OCI-M2 (cell line): ENCODE results near the gene CD1E.
"Not testable (repeated sequence)": the region's sequence is repeated elsewhere in the genome, so short reads cannot be mapped to it uniquely, and the experiment has no call there.

Experiments
- DNase-seq: peaks from one replicate; lab custom pipeline; 2025; ENCODE audit not compliant: unreplicated experiment; lab: John Stamatoyannopoulos, UW

The CD1E gene

DNA sequence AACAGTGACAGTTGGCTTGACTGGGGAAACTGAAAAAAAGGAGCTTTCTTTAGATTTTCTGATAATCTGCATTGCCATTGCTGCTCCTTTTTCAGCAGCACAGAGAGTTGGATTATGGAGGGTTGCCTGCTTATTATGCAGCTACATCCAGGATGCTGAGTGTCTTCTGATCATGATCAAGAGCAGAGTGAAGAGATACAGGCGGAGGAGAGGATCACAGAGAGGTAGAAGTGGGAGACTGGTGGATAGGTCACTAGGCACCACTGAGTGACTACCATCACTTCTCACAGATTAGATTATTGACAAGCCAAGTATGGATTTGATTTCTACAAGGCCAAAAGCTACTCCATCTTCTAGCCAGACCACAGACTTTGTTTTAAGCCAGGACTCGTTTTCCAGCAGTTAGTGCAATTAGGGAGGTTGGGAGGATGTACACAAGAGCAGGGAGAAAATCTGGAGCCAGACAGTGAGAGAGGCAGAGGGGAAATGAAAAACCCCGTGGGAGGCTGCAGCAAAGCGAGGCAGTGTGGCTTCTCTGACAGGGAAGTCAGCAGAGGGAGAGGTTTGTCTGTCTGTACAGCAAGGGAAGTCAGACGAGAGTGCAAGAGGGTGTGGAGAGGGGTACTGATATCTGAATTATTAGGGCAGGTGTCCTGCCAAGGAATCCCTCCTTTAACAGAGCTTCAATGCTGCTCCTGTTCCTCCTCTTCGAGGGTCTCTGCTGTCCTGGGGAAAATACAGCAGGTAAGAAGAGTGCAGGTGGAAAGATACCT lies at the start of gene CD1E:
Gene CD1E, plus strand, starts transcription at position 592 of the 773 bp plus-strand sequence. Its CDS starts 95 bp downstream, at position 687.
- DNase-seq, result no peak

DNA sequence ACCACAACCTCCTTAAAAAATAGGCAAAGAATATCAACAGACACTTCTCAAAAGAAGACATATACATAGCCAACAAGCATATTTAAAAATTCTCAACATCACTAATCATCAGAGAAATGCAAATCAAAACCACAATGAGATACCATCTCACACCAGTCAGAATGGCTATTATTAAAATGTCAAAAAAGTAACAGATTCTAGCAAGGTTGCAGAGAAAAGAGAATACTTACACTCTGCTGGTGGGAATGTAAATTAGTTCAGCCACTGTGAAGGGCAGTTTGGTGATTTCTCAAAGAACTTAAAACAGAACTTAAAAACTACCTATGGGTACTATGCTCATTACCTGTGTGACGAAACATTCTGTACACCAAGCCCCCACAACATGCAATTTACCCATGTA lies 43.1 kb upstream of the CD1E start:
- DNase-seq, result no peak

DNA sequence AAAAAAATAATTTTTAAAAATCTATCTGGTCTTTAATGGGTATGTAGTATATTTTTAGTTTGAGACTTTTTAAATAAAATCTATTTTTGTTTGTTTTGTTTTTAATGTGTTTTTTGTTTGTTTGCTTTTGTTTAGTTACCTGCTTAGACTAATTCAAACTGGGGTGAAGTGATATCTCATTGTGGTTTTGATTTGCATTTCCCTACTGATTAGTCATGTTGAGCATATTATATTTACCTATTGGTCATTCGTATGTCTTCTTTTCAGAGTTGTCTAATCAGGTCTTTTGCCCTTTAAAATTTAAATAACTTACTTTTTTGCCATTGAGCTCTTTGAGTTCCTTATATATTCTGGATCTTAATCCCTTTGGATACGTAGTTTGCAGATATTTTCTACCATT lies 42.6 kb upstream of the CD1E start:
- no peak for DNase-seq

- DNase-seq, result no peak
These were observed 29.8 kb upstream of the CD1E start for GRCh38 chr1:158323866-158324265.

DNA sequence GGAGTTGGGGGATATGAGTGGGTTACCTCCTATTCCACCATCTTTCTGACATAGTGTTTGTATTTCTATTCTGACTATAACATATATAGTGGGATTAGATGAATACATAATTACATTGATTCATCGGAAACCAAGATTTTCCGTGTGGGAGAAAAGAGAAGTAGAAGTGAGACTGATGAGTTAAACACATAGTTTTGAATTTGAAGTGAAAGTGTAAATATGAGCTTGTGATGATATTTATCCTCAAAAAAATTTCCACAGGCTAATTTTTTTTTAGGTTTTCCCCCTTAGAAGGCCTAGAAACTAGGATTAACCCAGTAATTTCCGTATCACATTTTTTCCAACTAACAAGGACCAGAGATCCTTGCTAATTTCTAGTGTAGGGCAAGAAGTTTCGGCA lies 29.3 kb upstream of the CD1E start:
- DNase-seq, result no peak

DNA sequence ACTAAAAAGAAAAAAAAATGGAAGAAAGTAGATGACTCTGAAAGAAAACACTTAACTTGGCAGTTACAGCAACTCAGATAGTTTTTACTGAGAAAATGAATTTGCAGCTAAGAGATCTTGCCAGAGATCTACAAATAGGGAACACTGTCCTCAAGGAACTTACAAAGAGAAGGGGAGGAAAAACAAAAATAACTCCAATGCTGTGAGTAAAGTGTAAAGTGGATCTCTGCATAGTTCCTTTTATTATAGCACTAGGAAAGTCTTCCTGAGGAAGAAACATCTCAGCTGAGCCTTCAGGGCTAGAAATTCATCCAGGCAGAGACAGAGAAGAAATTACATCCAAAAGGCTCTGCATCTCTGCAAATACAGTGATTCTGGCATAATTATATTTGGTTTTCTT lies 26.2 kb upstream of the CD1E start:
- DNase-seq, result no peak

DNA sequence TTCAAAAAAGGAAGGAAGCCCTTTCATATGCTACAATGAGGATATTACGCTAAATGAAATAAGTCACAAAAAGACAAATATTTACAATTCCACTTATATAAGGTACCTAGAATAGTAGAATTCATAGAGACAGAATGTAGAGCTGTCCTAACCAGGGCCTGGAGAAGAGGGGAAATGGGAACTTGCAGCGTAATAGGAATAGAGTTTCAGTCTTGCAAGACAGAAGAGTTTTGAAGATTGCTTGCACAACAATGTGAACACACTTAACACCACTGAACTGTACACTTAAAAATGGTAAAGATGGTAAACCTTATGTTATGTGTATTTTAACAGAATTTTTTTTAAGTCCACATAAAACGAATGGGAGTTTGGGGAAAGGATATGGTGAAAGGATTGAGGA lies 25.3 kb upstream of the CD1E start:
- no peak for DNase-seq

- DNase-seq, result no peak
These were observed 24.4 kb upstream of the CD1E start for GRCh38 chr1:158329300-158329699.

- DNase-seq, result no peak
These were observed 24.0 kb upstream of the CD1E start for GRCh38 chr1:158329733-158330132.

- no peak for DNase-seq
These were observed 23.1 kb upstream of the CD1E start for GRCh38 chr1:158330391-158331105.

GRCh38 chr1:158331106-158331425 lies 22.6 kb upstream of the CD1E start:
- DNase-seq, result no peak

DNA sequence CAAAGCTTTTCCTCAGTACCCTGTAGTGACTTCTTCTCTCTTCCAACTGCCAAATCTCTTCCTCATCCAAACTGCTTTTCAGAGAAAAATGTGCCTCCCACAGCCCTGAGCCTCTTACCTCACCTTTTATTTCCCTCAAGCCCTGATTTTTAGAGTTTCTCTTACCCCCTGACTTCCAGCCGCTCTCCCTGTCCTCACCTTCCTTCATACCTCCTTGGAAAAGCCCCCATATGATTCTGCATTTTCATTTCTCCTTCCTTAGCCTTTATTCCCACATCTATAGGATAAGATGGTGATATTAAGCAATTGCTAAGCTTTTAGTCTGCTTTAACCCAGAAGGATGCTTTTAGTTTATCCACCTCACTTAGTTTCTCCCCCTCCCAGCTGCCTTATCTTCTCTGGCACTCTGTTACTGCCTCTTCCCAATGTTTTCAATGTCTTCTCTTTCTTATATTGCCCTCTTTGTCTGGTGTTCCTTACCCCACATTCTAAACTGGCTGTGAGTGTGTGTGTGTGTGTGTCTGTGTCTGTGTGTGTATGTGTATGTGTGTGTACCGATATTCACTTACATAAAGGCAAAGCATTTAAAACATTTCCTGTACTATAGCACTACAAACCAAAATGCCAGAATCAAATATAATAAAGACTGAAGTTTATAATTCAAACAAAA lies 22.1 kb upstream of the CD1E start, which contains the start of gene CD1B:
Gene CD1B, minus strand, starts transcription at position 51 of the 670 bp plus-strand sequence. CDS start 108 bp downstream, outside the sequence.
- DNase-seq, result no peak

- DNase-seq, result no peak
These were observed 20.1 kb upstream of the CD1E start for GRCh38 chr1:158333405-158334155.

DNA sequence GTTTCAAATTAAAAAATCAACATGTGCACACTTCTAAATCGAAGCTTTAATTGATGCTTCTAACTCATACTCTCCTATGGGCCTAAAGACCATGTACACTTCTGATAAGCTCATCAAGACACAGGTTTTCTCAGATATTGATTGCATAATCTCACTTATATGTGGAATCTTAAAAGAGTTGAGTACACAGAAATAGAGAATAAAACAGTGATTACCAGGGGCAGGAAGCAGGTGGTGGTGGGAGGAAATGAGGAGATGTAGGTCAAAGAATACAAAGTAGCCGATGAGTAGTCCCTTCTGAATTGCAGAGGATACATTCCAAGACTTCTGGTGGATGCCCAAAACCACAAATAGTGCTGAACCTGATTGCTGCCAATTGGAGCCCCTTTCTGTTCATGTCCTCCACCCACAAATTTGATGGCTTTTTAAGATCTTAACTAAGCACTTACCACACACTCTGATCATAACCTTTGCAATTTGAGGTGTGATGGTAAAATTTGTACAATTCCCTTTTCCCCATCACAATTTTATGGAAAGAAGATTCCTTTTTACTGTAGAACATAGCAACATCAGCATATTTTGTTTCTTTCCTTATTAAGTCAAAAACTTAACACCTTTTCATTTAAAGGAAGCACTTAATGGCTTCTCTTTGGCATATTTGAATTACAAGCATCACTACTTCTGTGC lies 19.0 kb upstream of the CD1E start:
- no peak for DNase-seq

- DNase-seq, result no peak
These were observed 18.5 kb upstream of the CD1E start for GRCh38 chr1:158335213-158335532.

DNA sequence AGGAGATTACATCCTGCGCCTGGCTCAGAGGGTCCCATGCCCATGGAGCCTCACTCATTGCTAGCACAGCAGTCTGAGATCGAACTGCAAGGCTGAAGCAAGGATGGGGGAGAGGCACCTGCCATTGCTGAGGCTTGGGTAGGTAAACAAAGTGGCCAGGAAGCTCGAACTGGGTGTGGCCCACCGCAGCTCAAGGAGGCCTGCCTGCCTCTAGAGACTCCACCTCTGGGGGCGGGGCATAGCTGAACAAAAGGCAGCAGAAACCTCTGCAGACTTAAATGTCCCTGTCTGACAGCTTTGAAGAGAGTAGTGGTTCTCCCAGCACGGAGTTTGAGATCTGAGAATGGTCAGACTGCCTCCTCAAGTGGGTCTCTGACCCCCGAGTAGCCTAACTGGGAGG lies 17.3 kb upstream of the CD1E start:
- DNase-seq, result not testable (repeated sequence)

GRCh38 chr1:158348946-158349345 lies 4.7 kb upstream of the CD1E start:
- not testable (repeated sequence) for DNase-seq

GRCh38 chr1:158354255-158354654 lies 561 bp downstream of the CD1E start:
- no peak for DNase-seq

GRCh38 chr1:158355773-158356285 lies 2.1 kb downstream of the CD1E start:
- no peak for DNase-seq

DNA sequence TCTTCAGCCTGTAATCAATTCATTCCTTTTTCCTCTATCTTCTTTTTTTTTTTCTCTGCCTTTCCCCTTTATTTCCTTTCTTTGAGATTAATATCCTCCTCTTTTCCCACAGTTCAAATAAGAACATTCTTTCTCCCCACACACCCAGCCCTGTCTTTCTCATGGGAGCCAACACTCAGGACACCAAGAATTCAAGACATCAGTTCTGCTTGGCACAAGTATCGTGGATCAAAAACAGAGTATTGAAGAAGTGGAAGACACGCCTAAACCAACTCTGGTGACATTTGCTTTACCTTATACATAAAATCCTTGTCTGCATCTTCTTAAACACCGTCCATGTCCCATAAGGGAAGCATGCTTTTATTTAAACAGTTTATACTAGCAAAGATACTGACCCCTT lies 2.9 kb downstream of the CD1E start:
- no peak for DNase-seq

- DNase-seq, result no peak
These were observed 3.7 kb downstream of the CD1E start for GRCh38 chr1:158357441-158357840.
